CD4-positive, alpha-beta T cell treated with Interferon alpha-2 for 1 hour (primary cell): Measurements from ENCODE around the gene SPAG7.

ENCODE experiments used
- DNase-seq, 2 donors: peaks; one replicate each; pipeline ENCODE4 v3.0.0-alpha.2; 2020 to 2022

Gene SPAG7

GRCh38 chr17:4967539-4968485 is at the start of gene SPAG7:
SPAG7 (minus strand) TSS chr17:4967817; CDS start chr17:4967804, 13 bp downstream.
- DNase-seq = peak; percentile 94 to 96

GRCh38 chr17:5014357-5014756 is 46.7 kb upstream of the SPAG7 start:
- no peak for DNase-seq

- no peak for DNase-seq
Measured at GRCh38 chr17:5011928-5012327, 44.3 kb upstream of the SPAG7 start.

GRCh38 chr17:5003214-5003867 is 35.7 kb upstream of the SPAG7 start:
- DNase-seq = no peak

GRCh38 chr17:5002121-5002788 is 34.6 kb upstream of the SPAG7 start:
- DNase-seq = no peak

GRCh38 chr17:5000237-5000639 is 32.6 kb upstream of the SPAG7 start:
- DNase-seq = no peak

GRCh38 chr17:4999430-5000093 is 31.9 kb upstream of the SPAG7 start:
- DNase-seq = no peak

GRCh38 chr17:4998732-4999429 is 31.3 kb upstream of the SPAG7 start:
- DNase-seq = no peak

GRCh38 chr17:4998027-4998731 is 30.6 kb upstream of the SPAG7 start:
- DNase-seq = no peak

GRCh38 chr17:4997302-4998026 is 29.8 kb upstream of the SPAG7 start, which contains the start of the genes INCA1 and KIF1C:
INCA1 (minus strand) TSS chr17:4997522; CDS start chr17:4994437, 3,085 bp downstream.
KIF1C (plus strand) TSS chr17:4997950; CDS start chr17:5000247, 2,297 bp downstream.
- peak; percentile 88 to 93 for DNase-seq

- DNase-seq = no peak
Measured at GRCh38 chr17:4994081-4994595, 26.5 kb upstream of the SPAG7 start.

GRCh38 chr17:4987767-4988567 is 20.4 kb upstream of the SPAG7 start:
- no peak for DNase-seq

- peak; percentile 82 to 89 for DNase-seq
Measured at GRCh38 chr17:4986951-4987766, 19.5 kb upstream of the SPAG7 start, which contains the start of gene CAMTA2. CAMTA2 (minus strand) TSS chr17:4987675; CDS start chr17:4986222, 1,453 bp downstream.

GRCh38 chr17:4986403-4986802 is 18.8 kb upstream of the SPAG7 start:
- no peak for DNase-seq

GRCh38 chr17:4982305-4982704 is 14.7 kb upstream of the SPAG7 start:
- DNase-seq = no peak

GRCh38 chr17:4980644-4981216 is 13.1 kb upstream of the SPAG7 start:
- peak; percentile 32 to 79 for DNase-seq

- DNase-seq = no peak
Measured at GRCh38 chr17:4978726-4979125, 11.1 kb upstream of the SPAG7 start.

- DNase-seq = no peak
Measured at GRCh38 chr17:4974115-4974670, 6.6 kb upstream of the SPAG7 start.
